ENCODE measurements around the gene SLC12A3.
"Not testable (repeated sequence)": the region's sequence is repeated elsewhere in the genome, so short reads cannot be mapped to it uniquely, and the experiment has no call there.

The SLC12A3 gene

DNA sequence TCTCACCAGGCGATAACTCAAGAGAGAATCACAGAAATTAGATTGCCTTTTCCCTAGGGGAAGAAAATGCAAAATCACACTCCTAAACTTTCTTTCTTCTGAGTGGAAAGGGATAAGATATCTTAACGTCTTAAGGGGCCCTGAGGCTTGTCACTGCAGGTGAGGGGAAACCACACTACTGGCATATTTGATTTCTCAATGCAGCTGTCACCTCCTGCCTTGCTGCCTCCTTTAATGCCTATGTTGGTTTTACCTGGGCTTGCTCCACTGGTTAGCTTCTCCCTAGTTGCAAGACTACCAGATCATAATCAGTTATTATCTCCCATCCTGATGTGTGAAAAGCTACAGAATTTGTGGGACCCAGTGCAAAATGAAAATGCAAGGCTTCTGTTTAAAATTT, 62.5 kb downstream of the SLC12A3 start:
- Histone ChIP-seq H3K4me1 (ENCODE audit: insufficient read depth, low read length) (peaks cover 6% of the 10 kb centered on the region; the same call in 1 of the 2 replicates), H3K9me3 (ENCODE audit: control insufficient read depth, insufficient read depth, low read length) (no peaks in the 10 kb centered on the region), H3K36me3 (ENCODE audit: insufficient read depth, low read length) (no peaks in the 10 kb centered on the region), H3K9ac (ENCODE audit: low read depth, low read length) (no peak overlapping the region)

DNA sequence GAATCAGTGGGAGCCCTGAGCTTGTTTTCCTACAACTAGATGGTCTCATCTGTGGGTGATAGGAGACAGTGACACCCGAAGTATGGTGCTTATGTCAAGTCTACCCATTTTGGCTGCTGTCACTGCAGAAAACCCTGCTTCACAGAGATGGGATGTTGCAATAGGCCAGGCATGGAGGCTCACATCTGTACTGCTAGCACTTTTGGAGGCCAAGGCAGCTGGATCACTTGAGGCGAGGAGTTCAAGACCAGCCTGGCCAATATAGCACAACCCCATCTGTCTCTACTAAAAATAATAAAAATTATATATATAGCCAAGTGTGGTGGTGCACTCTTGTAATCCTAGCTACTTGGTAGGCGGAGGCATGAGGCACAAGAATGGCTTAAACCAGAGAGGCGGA, 64.6 kb downstream of the SLC12A3 start:
- Histone ChIP-seq H3K36me3 (ENCODE audit: insufficient read depth, low read length) (no peaks in the 10 kb centered on the region), H3K4me1 (ENCODE audit: insufficient read depth, low read length) (peaks cover 6% of the 10 kb centered on the region; the same call in 1 of the 2 replicates), H3K9ac (ENCODE audit: low read depth, low read length) (no peak overlapping the region), H3K9me3 (ENCODE audit: control insufficient read depth, insufficient read depth, low read length) (no peaks in the 10 kb centered on the region)

DNA sequence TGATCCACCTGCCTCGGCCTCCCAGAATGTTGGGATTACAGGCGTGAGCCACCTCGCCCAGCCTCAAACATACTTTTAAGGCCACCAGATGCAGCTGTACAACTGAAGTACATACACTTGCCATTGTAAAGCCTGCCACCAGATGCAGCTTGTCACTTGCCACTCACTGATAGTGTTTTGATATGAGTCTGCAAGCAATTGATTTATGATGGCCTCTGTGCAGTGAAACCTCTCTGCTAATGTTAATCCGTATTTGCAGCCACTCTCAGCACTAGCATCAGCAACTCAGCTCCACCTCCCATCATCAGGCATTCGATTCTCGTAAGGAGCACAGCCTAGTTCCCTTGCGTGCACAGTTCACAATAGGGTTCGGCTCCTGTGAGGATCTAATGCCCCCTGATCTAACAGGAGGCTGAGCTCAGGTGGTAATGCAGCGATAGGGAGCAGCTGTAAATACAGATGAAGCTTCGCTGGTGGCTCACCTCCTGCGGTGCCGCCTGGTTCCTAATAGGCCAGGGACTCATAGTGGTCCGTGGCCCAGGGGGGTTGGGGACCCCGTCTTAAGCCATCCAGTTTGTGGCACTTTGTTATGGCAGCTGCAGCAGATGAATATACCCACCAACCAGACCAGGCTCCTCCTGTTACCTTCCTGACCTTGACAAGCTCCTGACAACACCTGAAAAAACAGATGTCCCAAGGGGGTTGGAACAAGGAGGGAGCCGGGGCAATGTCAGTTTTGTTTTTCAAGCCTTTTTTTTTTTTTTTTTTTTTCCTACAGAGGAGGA, 65.7 kb downstream of the SLC12A3 start:
- Histone ChIP-seq H3K9me3 (ENCODE audit: control insufficient read depth, insufficient read depth, low read length) (no peaks in the 10 kb centered on the region), H3K36me3 (ENCODE audit: insufficient read depth, low read length) (peaks cover 7% of the 10 kb centered on the region), H3K4me1 (ENCODE audit: insufficient read depth, low read length) (peaks cover 6% of the 10 kb centered on the region; the same call in 1 of the 2 replicates), H3K9ac (ENCODE audit: low read depth, low read length) (peak overlapping the region; percentile 90; the same call in 1 of the 2 replicates)

DNA sequence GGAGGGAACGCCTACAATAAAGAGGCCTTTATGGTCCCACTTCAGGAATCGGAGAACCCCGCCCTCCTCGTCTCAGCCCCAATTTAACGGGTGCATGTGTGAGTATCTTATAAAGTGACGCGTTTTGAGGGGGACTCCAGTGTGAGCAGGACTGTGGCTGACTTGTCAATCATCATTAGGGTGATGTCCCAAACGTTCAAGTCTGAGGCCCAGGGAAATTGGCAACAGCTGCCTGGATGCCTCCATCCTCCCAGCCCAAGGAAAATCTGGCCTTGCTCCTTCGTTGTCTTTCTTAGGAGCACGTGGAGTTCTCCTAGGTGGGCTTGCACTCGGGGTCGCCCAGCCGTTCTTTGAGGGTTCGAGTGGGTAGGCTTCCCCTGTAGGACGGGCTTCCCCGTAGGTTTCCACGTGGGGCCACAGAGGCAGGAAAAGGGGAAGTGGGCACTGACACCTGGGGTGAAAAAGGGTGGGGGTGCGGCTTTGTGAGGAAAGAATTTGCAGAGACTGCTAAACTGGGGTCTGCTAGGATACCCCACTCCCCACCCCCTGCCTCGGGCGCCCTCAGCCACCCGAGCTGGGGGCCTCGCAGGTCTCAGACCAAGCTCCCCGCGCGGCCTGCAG, 66.4 kb downstream of the SLC12A3 start:
- Histone ChIP-seq H3K9ac (ENCODE audit: low read depth, low read length) (peak overlapping the region; percentile 90), H3K4me1 (ENCODE audit: insufficient read depth, low read length) (peaks cover 6% of the 10 kb centered on the region; the same call in 1 of the 2 replicates), H3K36me3 (ENCODE audit: insufficient read depth, low read length) (peaks cover 7% of the 10 kb centered on the region), H3K9me3 (ENCODE audit: control insufficient read depth, insufficient read depth, low read length) (no peaks in the 10 kb centered on the region)

DNA sequence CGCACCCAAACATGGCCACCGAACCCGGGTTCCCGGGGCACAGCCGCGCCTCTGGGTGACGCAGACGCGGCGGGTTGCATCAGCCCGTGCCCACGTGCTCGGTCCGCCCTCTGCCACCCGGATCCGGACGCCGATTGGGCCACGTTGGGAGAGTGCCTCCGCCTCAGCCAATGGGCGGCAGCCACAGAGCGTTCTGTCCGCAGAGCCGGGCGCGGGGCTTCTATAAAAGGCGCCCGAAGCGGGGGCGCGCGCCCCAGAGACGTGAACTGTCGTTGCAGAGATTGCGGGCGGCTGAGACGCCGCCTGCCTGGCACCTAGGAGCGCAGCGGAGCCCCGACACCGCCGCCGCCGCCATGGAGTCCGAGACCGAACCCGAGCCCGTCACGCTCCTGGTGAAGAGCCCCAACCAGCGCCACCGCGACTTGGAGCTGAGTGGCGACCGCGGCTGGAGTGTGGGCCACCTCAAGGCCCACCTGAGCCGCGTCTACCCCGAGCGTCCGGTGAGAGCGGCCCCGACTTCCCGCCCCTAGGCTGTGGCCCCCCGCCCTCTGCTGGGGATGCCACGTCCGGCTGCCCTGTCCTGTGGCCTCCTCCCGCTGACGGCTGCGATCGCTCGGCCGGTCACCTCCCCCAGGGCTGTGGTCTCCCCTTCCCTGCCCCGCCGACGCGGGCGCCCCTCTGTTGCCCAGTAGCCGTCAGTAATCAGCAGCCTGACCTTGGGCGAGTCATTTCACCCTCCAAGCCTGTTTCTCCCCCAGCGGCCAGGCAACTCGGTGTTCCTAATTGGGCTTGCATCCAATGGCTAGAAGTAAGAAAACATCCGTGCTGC, 67.1 kb downstream of the SLC12A3 start, which contains the start of gene HERPUD1:
Gene HERPUD1, plus strand, starts transcription at position 251 of the 829 bp plus-strand sequence. Its CDS starts 103 bp downstream, at position 354.
- Histone ChIP-seq H3K36me3 (ENCODE audit: insufficient read depth, low read length) (peaks cover 9% of the 10 kb centered on the region), H3K9ac (ENCODE audit: low read depth, low read length) (peak within 1 kb of the TSS; percentile 90), H3K9me3 (ENCODE audit: control insufficient read depth, insufficient read depth, low read length) (no peaks in the 10 kb centered on the region), H3K4me1 (ENCODE audit: insufficient read depth, low read length) (peaks cover 6% of the 10 kb centered on the region; the same call in 1 of the 2 replicates)

DNA sequence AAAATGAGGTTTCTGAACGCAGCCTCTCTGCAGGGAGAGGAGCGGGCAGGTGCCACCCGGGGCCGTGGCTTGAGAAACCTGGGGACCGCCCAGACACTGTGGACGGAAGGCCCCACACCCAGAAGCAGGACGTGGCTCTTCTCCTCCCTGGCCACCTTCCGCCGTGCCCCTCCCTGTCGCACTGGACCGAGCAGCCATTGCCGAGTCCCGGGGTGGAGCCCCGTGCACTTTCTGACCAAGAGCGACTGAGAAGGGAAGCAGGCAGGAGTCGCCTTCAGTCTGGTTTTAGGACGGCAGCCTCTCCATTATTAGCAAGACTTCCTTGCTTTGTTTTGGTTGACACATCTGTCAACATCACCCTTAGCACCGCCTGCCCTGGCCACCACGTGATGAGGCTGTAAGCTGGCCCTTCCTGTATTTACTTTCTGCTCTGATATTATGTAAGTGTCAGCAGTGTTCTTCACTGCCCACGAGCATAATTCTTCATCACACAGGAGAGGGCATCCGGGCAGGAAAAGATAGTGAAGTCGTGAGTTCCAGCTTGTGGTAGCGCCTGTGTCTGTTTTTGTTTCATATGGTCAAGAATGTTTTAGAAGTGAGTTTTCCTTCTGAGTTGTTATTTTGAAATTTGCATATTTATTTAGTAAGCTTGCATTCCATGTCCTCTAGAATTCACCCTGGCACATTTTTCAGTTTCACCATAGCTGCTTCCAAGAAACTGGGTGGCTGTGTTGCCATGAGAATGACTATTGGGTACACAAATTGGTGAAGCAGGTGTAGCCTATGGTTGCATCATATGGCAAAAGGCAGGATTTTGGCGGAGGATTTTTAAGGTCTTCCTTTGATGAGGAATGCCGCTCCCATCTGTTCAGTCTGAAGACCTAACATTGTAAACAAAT, 68.0 kb downstream of the SLC12A3 start:
- H3K4me1 ChIP-seq (ENCODE audit: insufficient read depth, low read length) = peaks cover 6% of the 10 kb centered on the region; the same call in 1 of the 2 replicates
- H3K9ac ChIP-seq (ENCODE audit: low read depth, low read length) = peak overlapping the region; percentile 90
- peaks cover 10% of the 10 kb centered on the region for H3K36me3 ChIP-seq (ENCODE audit: insufficient read depth, low read length)
- H3K9me3 ChIP-seq (ENCODE audit: control insufficient read depth, insufficient read depth, low read length) = no peaks in the 10 kb centered on the region

DNA sequence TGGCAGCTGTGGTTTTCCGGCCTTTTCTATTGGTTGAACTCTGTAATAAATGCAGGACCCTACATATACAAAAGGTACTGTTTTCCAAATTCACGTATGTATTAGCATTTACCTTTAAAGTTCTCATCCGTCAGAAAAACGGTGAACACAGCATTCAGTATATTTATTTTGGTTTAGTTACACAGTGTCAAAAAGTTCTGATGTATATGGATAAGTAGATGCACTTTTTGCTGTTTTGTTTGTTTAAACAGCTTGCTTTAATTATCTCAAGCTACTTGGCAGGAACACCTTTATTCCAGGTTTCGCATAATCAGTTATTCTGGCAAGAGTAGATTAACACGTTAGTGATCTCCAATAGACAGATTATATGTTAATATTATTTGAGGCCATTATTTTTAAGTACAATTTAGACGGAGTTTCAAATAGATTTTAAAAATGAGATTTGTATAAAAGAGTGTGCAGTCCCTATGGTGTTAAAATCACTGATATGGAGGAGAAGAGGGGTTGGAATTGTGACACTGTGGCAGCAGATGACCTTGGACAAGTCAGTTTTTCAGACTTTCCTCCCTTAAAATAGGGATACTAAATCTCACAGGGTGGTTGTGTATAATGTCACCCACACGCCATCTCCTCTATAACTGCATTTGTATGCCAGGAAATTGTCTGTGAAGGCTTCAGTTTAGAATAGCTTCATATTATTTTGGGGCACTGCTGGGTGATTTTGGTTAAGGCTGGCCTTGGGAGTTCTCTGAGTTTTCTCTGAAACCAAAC, 69.0 kb downstream of the SLC12A3 start:
- Histone ChIP-seq H3K9ac (ENCODE audit: low read depth, low read length) (peak overlapping the region; percentile 90; the same call in 1 of the 2 replicates), H3K4me1 (ENCODE audit: insufficient read depth, low read length) (peaks cover 6% of the 10 kb centered on the region; the same call in 1 of the 2 replicates), H3K36me3 (ENCODE audit: insufficient read depth, low read length) (peaks cover 16% of the 10 kb centered on the region), H3K9me3 (ENCODE audit: control insufficient read depth, insufficient read depth, low read length) (no peaks in the 10 kb centered on the region)

DNA sequence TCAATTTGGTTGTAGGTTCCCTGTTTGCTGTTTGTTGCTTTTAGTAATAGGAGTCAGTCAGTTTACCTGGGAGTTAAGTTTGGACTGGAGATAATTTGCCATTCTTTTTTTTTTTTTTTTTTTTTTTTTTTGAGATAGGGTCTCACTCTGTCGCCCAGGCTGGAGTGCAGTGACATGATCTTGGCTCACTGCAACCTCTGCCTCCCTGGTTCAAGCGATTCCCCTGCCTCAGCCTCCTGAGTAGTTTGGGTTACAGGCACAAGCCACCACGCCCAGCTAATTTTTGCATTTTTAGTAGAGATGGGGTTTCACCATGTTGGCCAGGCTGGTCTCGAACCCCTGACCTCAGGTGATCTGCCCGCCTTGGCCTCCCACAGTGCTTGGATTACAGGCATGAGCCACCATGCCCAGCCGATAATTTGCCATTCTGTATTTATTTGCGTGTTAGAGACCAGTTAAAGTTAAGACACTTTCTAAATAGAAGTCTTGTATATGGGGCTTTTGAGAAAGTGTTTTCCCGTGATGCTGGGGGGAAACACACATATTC, 69.7 kb downstream of the SLC12A3 start:
- not testable (repeated sequence) for H3K9me3 ChIP-seq (ENCODE audit: control insufficient read depth, insufficient read depth, low read length); H3K4me1 ChIP-seq (ENCODE audit: insufficient read depth, low read length); H3K9ac ChIP-seq (ENCODE audit: low read depth, low read length)
- peaks cover 23% of the 10 kb centered on the region for H3K36me3 ChIP-seq (ENCODE audit: insufficient read depth, low read length)

DNA sequence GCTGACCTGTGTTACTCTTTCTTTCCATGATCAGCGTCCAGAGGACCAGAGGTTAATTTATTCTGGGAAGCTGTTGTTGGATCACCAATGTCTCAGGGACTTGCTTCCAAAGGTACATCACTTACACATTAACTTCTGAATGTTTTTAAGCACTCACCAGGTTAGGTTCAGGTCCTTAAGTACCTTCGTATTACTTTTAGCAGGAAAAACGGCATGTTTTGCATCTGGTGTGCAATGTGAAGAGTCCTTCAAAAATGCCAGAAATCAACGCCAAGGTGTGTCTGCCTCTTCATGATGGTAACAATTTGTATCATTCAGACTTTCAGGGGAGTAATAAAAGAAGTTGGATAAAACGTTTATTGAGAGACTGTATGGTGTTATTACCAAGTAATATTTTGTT, 70.2 kb downstream of the SLC12A3 start:
- peaks cover 6% of the 10 kb centered on the region; the same call in 1 of the 2 replicates for H3K4me1 ChIP-seq (ENCODE audit: insufficient read depth, low read length)

DNA sequence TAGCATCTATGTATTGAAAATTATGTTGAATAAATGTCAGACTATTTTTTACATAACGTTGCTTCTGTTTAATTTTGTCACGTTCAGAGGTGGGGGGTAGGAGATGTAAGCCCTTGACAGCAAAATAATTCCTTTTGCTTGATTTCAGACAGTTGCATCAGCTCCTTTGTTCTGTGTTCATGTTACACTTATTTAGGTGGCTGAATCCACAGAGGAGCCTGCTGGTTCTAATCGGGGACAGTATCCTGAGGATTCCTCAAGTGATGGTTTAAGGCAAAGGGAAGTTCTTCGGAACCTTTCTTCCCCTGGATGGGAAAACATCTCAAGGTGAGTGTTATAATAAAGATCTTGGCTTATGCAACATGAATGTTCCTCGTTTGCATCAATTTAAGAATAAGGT, 71.5 kb downstream of the SLC12A3 start:
- H3K4me1 ChIP-seq (ENCODE audit: insufficient read depth, low read length) = no peaks in the 10 kb centered on the region
- no peaks in the 10 kb centered on the region for H3K9me3 ChIP-seq (ENCODE audit: control insufficient read depth, insufficient read depth, low read length)
- no peak overlapping the region for H3K9ac ChIP-seq (ENCODE audit: low read depth, low read length)
- H3K36me3 ChIP-seq (ENCODE audit: insufficient read depth, low read length) = peaks cover 38% of the 10 kb centered on the region

More for the DNA sequence above, 70.2 kb downstream of the SLC12A3 start:
- Histone ChIP-seq H3K9me3 (ENCODE audit: control insufficient read depth, insufficient read depth, low read length) (no peaks in the 10 kb centered on the region), H3K36me3 (ENCODE audit: insufficient read depth, low read length) (peaks cover 28% of the 10 kb centered on the region), H3K9ac (ENCODE audit: low read depth, low read length) (no peak overlapping the region)

DNA sequence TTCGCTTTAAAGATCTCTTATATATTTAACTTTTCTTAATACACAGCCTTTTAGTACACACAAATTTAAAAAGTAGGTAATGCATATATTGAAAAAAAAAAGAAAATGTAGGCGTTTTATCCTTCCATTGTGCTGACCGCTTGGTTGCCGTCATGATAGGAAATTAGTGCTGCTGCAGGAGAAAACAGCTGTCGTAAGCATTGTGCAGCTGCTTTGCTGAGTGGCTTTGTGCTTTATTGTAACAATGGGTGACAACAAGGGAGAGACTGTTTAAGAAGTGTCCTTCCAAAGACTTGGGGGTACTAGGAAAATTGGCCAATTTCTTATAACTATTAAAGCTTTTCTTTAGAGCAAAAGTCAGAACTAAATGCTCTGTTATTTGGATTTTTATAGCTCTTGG, 71.9 kb downstream of the SLC12A3 start:
- H3K9me3 ChIP-seq (ENCODE audit: control insufficient read depth, insufficient read depth, low read length) = no peaks in the 10 kb centered on the region
- H3K4me1 ChIP-seq (ENCODE audit: insufficient read depth, low read length) = no peaks in the 10 kb centered on the region
- H3K9ac ChIP-seq (ENCODE audit: low read depth, low read length) = no peak overlapping the region
- H3K36me3 ChIP-seq (ENCODE audit: insufficient read depth, low read length) = peaks cover 42% of the 10 kb centered on the region

DNA sequence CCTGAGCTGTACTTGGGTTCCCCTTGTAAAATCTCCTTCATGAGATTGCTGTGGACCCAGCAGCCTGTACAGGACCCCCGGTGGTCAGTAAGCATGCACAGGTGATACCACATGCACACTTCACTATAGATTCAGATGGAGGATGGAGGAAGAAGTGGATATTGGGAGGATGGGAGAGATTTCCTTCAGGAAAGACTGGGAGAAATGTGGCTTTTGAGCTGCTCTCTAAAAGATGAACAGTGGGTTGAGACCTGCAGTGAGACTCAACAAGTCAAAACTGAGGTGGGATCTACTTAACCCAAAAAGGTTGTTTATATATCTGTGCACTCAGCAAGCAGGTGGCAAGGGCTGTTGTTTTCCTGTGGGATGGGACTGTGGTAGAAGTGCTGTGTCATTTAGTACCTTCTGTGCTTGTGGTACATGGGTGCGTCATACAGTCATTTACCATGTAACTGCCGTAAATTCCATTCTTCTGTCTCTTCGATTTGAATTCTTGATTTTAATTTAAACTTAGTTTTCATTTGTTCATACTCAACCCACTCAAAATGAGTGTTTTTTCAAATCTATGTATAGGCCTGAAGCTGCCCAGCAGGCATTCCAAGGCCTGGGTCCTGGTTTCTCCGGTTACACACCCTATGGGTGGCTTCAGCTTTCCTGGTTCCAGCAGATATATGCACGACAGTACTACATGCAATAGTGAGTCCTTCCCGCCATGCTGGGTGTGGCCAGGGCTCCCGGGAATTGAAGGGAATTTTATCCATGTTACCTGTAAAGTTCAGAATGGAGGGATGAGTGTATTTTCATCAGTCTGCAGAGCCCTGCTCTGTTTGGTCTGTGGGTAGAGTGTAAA, 73.9 kb downstream of the SLC12A3 start:
- H3K9ac ChIP-seq (ENCODE audit: low read depth, low read length) = no peak overlapping the region
- H3K9me3 ChIP-seq (ENCODE audit: control insufficient read depth, insufficient read depth, low read length) = no peaks in the 10 kb centered on the region
- peaks cover 55% of the 10 kb centered on the region for H3K36me3 ChIP-seq (ENCODE audit: insufficient read depth, low read length)
- H3K4me1 ChIP-seq (ENCODE audit: insufficient read depth, low read length) = no peaks in the 10 kb centered on the region

Measured in ES-I3 (cell line).